Hematopoietic multipotent progenitor cell treated with erythropoietin and hydrocortisone succinate and interleukin-3 and kit ligand, for 4 days (in vitro differentiated cells): Measurements from ENCODE around the gene ZNF282.

ENCODE experiments used
- DNase-seq: peaks from one replicate; pipeline ENCODE4 v3.0.0-alpha.2; 2015

ZNF282 gene

GRCh38 chr7:149195180-149196150, at the start of gene ZNF282:
Gene ZNF282, plus strand, starts transcription at chr7:149195546. Its CDS starts 44 bp downstream, at chr7:149195590.
- peak; percentile 95 for DNase-seq

GRCh38 chr7:149147072-149147751, 48.1 kb upstream of the ZNF282 start, which contains the start of gene ZNF398:
Gene ZNF398, plus strand, starts transcription at chr7:149147453. Its CDS starts 290 bp downstream, at chr7:149147743.
- peak; percentile 92 for DNase-seq

- peak; percentile 72 for DNase-seq
These were observed 47.3 kb upstream of the ZNF282 start for GRCh38 chr7:149147752-149148653.

- DNase-seq = no peak
These were observed 44.4 kb upstream of the ZNF282 start for GRCh38 chr7:149150981-149151380.

- DNase-seq = no peak
These were observed 42.0 kb upstream of the ZNF282 start for GRCh38 chr7:149153346-149153745.

- no peak for DNase-seq
These were observed 41.3 kb upstream of the ZNF282 start for GRCh38 chr7:149154056-149154455.

GRCh38 chr7:149156898-149157297, 38.4 kb upstream of the ZNF282 start:
- DNase-seq = no peak

GRCh38 chr7:149161241-149161848, 34.0 kb upstream of the ZNF282 start:
- DNase-seq = no peak

GRCh38 chr7:149166142-149166541, 29.2 kb upstream of the ZNF282 start:
- no peak for DNase-seq

GRCh38 chr7:149166630-149167352, 28.6 kb upstream of the ZNF282 start:
- no peak for DNase-seq

GRCh38 chr7:149171892-149172533, 23.3 kb upstream of the ZNF282 start:
- DNase-seq = no peak

GRCh38 chr7:149172534-149172920, 22.8 kb upstream of the ZNF282 start:
- no peak for DNase-seq

GRCh38 chr7:149175150-149175549, 20.2 kb upstream of the ZNF282 start:
- no peak for DNase-seq

GRCh38 chr7:149179241-149179640, 16.1 kb upstream of the ZNF282 start:
- DNase-seq = no peak

GRCh38 chr7:149180722-149181449, 14.5 kb upstream of the ZNF282 start:
- DNase-seq = no peak

GRCh38 chr7:149181450-149181790, 13.9 kb upstream of the ZNF282 start:
- DNase-seq = no peak

- no peak for DNase-seq
These were observed 11.1 kb upstream of the ZNF282 start for GRCh38 chr7:149184274-149184673.

- DNase-seq = no peak
These were observed 7.1 kb upstream of the ZNF282 start for GRCh38 chr7:149188213-149188612.

GRCh38 chr7:149188637-149189259, 6.6 kb upstream of the ZNF282 start:
- no peak for DNase-seq

- DNase-seq = no peak
These were observed 3.5 kb upstream of the ZNF282 start for GRCh38 chr7:149191851-149192250.
